UCSD-AML1 (cell line): ENCODE data around the gene SLC39A12.

Experiments
- DNase-seq: peaks from one replicate; lab custom pipeline; 2025; ENCODE audit not compliant: unreplicated experiment; lab: John Stamatoyannopoulos, UW

Gene SLC39A12

GRCh38 chr10:17961551-17962422 lies 10.1 kb downstream of the SLC39A12 start:
- DNase-seq = no peak

GRCh38 chr10:17963431-17963830 lies 11.7 kb downstream of the SLC39A12 start:
- no peak for DNase-seq

- no peak for DNase-seq
Measured at GRCh38 chr10:17965649-17966235, 14.0 kb downstream of the SLC39A12 start.

- DNase-seq = no peak
Measured at GRCh38 chr10:17974505-17974904, 22.8 kb downstream of the SLC39A12 start.

- no peak for DNase-seq
Measured at GRCh38 chr10:17980846-17981565, 29.3 kb downstream of the SLC39A12 start.

GRCh38 chr10:17981766-17982380 lies 30.2 kb downstream of the SLC39A12 start:
- no peak for DNase-seq

GRCh38 chr10:17984056-17984455 lies 32.3 kb downstream of the SLC39A12 start:
- no peak for DNase-seq

- DNase-seq = no peak
Measured at GRCh38 chr10:17984563-17984962, 32.8 kb downstream of the SLC39A12 start.

- no peak for DNase-seq
Measured at GRCh38 chr10:17989908-17990767, 38.4 kb downstream of the SLC39A12 start.

GRCh38 chr10:17992266-17992665 lies 40.5 kb downstream of the SLC39A12 start:
- no peak for DNase-seq

GRCh38 chr10:17993361-17993760 lies 41.6 kb downstream of the SLC39A12 start:
- no peak for DNase-seq

GRCh38 chr10:18000601-18001000 lies 48.9 kb downstream of the SLC39A12 start:
- no peak for DNase-seq

- DNase-seq = no peak
Measured at GRCh38 chr10:18005445-18005780, 53.7 kb downstream of the SLC39A12 start.

GRCh38 chr10:18005781-18006456 lies 54.2 kb downstream of the SLC39A12 start:
- no peak for DNase-seq

- no peak for DNase-seq
Measured at GRCh38 chr10:18008986-18009385, 57.3 kb downstream of the SLC39A12 start.

- no peak for DNase-seq
Measured at GRCh38 chr10:18010050-18010449, 58.3 kb downstream of the SLC39A12 start.

GRCh38 chr10:18020523-18020922 lies 68.8 kb downstream of the SLC39A12 start:
- DNase-seq = no peak

- DNase-seq = no peak
Measured at GRCh38 chr10:18021725-18022480, 70.2 kb downstream of the SLC39A12 start.
